Measurements from ENCODE around the gene FAM168B.

Gene FAM168B

GRCh38 chr2:131030478-131030971 is 62.7 kb downstream of the FAM168B start:
- no peak overlapping the region for H3K4me3 ChIP-seq (ENCODE audit: low read depth, low read length)
- TF ChIP-seq CTCF (IDR thresholded peaks at IDR 0.05; ENCODE audit: low read depth, low read length, missing control alignments), result no peak
- no peak for DNase-seq (ENCODE audit: low read depth)

- no peak overlapping the region for H3K4me3 ChIP-seq (ENCODE audit: low read depth, low read length)
- TF ChIP-seq CTCF (IDR thresholded peaks at IDR 0.05; ENCODE audit: low read depth, low read length, missing control alignments), result no peak
- DNase-seq (ENCODE audit: low read depth), result no peak
These were observed 63.4 kb downstream of the FAM168B start for GRCh38 chr2:131029812-131030211.

- H3K4me3 ChIP-seq (ENCODE audit: low read depth, low read length), result no peak overlapping the region
- TF ChIP-seq CTCF (IDR thresholded peaks at IDR 0.05; ENCODE audit: low read depth, low read length, missing control alignments), result no peak
- no peak for DNase-seq (ENCODE audit: low read depth)
These were observed 65.4 kb downstream of the FAM168B start for GRCh38 chr2:131027566-131028528.

GRCh38 chr2:131026919-131027318 is 66.3 kb downstream of the FAM168B start:
- no peak overlapping the region for H3K4me3 ChIP-seq (ENCODE audit: low read depth, low read length)
- DNase-seq (ENCODE audit: low read depth), result no peak
- no peak for TF ChIP-seq CTCF (IDR thresholded peaks at IDR 0.05; ENCODE audit: low read depth, low read length, missing control alignments)

- H3K4me3 ChIP-seq (ENCODE audit: low read depth, low read length), result no peak overlapping the region
- TF ChIP-seq CTCF (IDR thresholded peaks at IDR 0.05; ENCODE audit: low read depth, low read length, missing control alignments), result no peak
- DNase-seq (ENCODE audit: low read depth), result no peak
These were observed 69.5 kb downstream of the FAM168B start for GRCh38 chr2:131023758-131024157.

- DNase-seq (ENCODE audit: low read depth), result no peak
- no peak overlapping the region for H3K4me3 ChIP-seq (ENCODE audit: low read depth, low read length)
- no peak for TF ChIP-seq CTCF (IDR thresholded peaks at IDR 0.05; ENCODE audit: low read depth, low read length, missing control alignments)
These were observed 70.5 kb downstream of the FAM168B start for GRCh38 chr2:131022731-131023130.
